Measurements from ENCODE around the gene SUSD6.
"Not testable (repeated sequence)": the region's sequence is repeated elsewhere in the genome, so short reads cannot be mapped to it uniquely, and the experiment has no call there.

The SUSD6 gene

DNA sequence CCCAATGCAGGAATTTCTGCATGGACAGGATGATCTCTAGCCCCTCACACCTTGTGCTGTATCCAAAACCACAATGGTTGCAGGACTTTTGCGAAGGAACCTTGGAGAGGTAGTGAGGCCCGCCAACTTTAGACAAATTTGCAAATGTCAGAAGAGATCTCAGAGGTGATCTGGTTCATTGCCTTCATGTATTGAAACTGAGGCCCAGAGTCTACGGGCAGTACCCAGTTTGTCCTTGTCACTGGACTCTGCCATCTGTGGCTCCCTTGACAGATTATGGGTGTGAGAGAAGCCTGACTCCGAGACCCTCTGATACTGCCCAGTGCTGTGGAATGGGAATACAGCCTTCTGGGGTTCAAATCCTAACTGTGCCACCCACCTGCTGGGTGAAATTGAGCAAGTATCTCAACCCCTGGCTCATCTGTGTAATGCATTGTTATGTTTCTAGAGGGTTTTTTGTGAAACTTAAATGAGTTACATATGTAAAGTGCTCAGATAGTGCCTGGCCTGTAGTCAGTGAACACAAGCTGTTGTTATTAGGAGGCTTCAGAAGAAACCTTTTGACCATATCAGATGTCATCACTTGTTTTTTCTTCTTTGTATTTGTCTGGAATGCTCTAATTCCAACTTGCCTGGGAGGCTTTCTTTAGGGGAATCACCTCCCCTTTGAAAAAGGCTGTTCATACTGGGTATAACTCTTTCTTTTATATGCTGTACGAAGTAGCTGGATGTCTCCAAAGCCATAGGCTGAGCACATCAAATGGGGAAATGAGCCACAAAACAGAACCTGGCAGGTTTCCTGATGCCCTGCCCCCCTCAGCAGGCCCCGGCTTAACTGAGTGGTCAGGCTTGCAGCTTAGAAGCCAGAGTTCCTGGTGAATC lies 84.2 kb downstream of the SUSD6 start:
- no peak for DNase-seq (ENCODE audit: low spot score)

- no peak for DNase-seq (ENCODE audit: low spot score)
Measured at GRCh38 chr14:69696204-69696527, 84.8 kb downstream of the SUSD6 start.

GRCh38 chr14:69696633-69697557 lies 85.5 kb downstream of the SUSD6 start:
- no peak for DNase-seq (ENCODE audit: low spot score)

DNA sequence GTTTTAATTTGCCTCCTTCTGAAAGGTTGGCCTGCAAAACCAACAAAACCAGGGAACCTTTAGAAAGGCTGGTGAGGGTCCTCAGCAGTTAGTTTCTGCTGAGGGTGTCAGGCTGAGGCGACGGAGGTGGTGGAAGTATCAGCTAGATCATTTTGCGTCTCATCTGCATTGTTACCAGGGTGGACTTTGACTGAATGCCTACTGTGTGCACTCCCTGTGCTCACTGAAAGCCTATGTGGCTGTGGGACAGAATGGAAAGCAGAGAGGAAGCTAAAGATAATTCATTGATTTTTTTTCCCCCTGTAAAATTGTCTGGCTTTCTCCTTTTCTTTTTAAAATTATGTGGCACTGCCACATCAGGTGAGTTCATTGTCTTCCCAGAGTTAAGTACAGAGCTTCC lies 87.2 kb downstream of the SUSD6 start:
- no peak for DNase-seq (ENCODE audit: low spot score)

DNA sequence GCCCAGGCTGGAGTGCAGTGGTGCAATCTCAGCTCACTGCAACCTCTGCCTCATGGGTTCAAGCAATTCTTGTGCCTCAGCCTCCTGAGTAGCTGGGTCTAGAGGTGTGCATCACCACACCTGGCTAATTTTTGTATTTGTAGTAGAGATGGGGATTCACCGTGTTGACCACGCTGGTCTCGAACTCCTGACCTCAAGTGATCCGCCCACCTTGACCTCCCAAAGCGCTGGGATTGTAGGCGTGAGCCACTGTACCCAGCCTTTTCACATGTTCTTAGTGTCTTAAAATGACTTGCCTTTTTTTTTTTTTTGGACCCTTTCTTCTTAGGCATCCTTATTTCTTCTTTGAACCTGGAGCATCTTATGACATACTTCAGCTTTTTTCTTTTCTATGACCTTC lies 87.8 kb downstream of the SUSD6 start:
- DNase-seq (ENCODE audit: low spot score), result not testable (repeated sequence)

- no peak for DNase-seq (ENCODE audit: low spot score)
Measured at GRCh38 chr14:69699748-69700303, 88.4 kb downstream of the SUSD6 start.

GRCh38 chr14:69700575-69700974 lies 89.2 kb downstream of the SUSD6 start:
- DNase-seq (ENCODE audit: low spot score), result no peak

DNA sequence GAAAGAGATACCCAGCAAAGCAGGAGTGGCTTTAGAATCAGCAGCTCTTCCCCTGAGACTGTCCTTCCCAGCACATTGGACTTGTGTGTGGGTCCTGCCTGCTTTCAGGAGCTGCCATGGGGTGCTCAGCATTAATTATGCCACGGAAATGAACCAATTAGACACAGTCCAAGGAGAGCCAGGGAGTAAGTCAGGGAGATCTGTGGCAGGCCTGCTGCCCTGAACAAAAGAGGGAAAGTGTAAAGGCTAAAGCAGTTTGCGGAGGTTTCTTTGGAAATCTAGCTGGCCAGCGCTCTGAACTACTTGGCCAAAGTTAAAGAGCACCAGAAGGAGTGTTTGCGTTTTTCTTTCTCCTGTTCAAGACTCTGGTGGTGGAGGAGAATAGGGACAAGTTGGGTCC lies 89.9 kb downstream of the SUSD6 start:
- DNase-seq (ENCODE audit: low spot score), result no peak

DNA sequence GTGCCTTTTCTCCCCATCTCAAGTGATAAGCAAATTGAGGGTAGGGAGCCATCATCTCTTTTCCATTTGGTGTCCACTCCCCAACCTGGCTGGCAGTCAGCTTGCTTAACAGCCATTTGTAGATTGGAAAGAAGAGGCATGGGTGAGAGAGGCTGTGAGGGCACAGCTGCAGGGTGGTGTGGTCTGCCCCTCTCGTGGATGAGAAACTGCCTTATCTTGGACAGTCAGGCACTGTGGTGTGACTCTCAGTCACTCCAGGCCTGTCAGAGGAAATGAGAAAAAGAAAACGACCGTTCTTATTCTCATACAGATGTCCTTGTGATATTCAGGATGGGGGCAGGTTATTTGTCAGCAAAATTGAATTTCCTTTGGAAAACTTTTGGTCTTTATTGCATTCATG lies 90.5 kb downstream of the SUSD6 start:
- no peak for DNase-seq (ENCODE audit: low spot score)

DNA sequence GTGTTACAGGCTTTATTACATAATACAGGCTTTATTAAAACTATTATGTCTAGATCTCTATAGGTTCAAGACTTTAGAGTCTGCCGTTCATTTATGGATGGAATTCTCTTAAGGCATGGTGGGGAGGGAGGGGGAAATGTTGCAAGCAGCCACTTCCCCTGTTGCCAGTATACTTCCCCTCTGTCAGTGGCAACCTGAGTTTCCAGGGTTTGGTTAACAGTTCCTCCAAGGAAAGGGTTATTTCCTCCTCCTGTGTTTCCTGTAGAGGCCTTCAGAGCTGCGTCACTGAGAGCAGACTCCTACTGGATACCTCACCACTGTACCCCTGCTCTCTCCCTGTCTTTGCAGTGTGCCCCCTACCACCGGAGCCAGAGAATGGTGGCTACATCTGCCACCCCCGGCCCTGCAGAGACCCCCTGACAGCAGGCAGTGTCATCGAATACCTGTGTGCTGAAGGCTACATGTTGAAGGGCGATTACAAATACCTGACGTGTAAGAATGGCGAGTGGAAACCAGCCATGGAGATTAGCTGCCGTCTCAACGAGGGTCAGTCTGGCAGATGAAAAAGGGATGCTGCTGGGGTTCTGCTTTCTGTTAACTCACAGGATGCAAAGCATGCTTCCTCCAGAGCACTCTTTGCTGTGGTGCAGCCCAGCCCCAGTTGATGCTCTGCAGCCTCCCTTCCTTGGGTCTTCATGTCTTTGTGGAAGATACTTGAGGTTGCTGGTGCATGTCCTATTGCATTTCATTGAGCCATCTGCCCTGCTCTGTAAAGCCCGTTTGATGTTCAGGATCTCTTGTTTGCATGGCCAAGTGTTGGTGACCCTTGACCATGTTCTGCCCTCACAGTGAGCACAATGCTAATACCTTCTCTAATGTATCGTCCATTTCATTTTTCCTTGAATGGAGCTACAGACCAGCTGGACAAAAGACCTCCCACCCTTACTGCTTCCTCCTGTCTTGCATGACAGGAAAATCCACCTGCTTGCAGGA lies 91.9 kb downstream of the SUSD6 start:
- DNase-seq (ENCODE audit: low spot score), result no peak

DNA sequence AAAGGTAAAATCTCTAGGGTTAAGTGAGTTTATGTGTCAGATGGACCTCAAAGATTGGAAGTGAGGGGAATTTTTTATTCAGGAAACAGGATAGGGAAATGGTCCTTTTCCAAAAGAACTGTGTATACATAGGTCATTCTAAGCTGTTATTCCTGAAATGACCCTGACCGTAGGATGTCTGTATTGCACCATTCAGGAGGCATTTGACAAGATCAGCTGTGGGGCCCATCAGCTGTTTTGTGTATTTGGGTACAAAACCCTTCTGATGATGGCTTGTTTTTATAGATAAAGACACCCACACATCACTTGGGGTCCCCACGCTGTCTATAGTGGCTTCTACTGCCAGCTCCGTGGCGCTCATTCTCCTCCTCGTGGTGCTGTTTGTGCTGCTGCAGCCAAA lies 92.9 kb downstream of the SUSD6 start:
- no peak for DNase-seq (ENCODE audit: low spot score)

GRCh38 chr14:69705706-69706105 lies 94.3 kb downstream of the SUSD6 start:
- DNase-seq (ENCODE audit: low spot score), result no peak

DNA sequence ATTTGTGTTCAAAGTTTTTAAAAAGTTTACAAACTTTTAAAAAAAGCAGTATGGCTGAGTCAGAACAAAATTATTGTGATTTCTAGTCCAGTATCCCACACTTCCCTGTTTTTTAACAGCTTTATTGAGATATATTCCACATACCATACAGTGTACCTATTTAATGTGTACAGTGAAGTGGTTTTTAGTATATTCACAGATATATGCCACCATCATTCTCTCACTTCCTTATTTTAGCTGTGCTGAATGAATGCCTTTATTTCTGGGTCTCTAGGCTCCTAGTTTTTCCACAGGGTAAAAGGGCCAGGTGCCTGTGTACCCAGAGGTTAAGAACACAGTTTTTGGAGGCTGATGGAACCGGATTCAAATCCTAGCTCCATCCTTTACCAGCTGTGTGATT lies 96.7 kb downstream of the SUSD6 start:
- no peak for DNase-seq (ENCODE audit: low spot score)

DNA sequence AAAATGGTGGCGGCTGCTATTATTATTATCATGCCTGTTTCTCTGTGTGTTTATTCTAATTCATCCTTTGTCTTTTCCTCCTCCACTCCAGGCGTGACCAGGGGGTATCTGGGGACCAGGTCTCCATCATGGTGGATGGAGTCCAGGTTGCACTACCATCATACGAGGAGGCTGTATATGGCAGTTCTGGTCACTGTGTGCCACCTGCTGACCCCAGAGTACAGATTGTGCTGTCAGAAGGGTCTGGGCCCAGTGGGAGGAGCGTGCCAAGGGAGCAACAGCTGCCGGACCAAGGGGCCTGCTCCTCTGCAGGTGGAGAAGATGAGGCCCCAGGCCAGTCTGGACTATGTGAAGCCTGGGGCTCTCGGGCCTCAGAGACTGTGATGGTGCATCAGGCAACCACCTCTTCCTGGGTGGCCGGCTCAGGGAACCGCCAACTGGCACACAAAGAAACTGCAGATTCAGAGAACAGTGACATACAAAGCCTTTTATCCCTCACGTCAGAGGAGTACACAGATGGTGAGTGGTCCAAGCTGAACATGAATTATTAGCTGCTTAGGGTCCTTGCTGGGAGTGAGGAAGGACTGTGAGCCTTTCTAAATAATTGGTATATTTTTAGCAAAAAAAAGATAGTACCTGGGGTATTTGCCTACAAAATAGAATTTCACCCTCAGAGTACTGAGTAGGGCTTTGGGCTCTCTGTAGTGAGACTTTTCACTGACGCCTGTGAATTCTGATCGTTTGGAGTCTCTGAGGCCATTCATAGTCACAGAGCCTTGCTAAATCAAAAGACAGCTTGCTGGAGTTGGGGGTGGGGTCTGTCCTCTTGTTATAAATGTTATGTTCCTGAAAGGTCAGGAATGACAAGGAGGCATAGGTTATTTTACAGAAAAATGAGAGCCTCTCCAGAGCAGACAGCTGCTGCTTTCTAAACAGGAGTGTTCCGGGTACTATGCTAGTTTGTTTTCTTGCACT lies 97.5 kb downstream of the SUSD6 start:
- peak; percentile 55 for DNase-seq (ENCODE audit: low spot score)

DNA sequence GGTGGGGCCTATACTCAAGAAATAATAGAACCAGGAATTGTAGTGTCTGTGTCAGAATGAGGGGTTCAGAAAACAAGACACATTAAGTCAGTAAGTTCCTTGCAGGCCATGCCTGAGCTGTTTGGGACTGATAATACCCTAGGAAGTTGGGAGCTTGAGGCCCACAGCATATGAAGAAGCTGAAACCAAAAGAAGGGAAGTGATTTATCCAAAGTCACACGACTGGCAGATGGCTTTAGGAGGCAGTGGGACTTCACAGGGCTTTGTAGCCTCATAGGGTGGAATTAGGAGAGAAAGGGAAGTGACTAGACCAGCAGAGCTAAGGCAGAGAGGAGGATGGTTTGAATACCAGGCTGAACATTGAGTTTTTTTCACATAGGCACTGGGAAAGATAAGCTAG lies 99.0 kb downstream of the SUSD6 start:
- no peak for DNase-seq (ENCODE audit: low spot score)

GRCh38 chr14:69711065-69711464 lies 99.7 kb downstream of the SUSD6 start:
- no peak for DNase-seq (ENCODE audit: low spot score)

DNA sequence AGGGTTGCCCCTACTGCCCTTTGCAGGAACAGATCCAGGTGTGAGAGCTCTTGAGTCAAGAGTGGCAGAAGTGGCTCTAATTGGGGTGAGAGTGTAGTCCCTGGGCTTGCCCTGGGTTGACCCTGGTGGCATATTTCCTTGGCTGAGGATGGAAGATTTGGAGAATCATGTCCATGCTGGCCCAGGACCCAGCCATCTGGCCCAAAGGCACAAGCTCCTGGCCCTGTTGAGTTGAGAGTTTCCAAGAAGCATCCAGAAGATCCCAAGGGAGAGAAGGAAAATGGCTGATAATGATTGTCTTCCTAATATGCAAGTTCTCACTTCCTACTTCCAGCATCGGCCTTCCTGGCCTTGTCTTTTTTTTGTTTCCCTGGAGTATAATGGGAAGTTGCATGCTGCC lies 100.1 kb downstream of the SUSD6 start:
- no peak for DNase-seq (ENCODE audit: low spot score)

- DNase-seq (ENCODE audit: low spot score), result no peak
Measured at GRCh38 chr14:69711881-69712560, 100.6 kb downstream of the SUSD6 start.

DNA sequence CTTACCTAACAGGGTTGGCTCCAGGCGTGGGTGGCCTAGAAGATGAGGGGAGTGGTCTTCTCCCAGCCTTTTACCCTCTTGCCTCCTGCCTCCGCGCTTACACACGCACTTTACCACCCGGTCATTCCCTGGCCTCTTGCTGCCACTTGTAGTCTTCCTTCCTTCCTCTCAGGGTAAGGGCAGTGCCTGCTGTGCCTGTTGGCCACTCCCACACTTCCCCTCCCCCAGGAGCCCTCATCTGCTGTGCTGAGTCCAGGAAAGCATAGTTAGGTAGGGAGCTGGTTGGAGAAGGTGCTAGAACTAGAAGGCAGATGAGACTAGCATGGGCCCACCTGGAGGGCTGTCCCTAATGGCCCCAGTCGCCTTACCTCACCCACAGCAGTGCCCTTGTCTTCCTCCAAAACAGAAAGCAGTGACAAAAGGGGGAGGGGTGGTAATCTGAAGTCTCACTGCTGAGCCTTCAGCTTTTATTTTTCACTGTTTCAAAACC lies 101.2 kb downstream of the SUSD6 start:
- no peak for DNase-seq (ENCODE audit: low spot score)

Measured in RKO (cell line).